ENCODE measurements around the gene TH.

TH gene

DNA sequence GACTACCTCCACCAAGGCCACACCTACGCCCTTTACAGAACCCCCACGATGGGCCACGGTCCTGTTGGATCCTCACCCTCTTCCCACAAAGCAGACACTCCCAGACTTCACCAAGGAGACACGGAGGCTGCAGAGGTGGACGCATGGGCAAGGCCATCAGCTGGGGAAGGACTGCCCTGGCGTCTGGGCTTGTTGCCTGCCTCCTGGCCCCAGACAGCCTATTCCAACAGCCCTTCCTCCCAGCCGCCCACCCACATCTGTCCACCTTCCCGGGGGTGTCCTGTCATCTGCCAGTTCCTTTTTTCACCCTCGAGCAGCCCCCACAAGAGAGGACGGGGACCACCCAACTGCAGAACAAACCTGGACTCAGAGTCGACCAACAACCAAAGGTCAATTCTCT, 28.9 kb upstream of the TH start:
- Histone ChIP-seq H2AFZ (no peak overlapping the region), H3K4me3 (ENCODE audit: low read depth, low read length) (no peak overlapping the region), H3K9ac (no peak overlapping the region), H3K27ac (no peak overlapping the region), H3K36me3 (ENCODE audit: control insufficient read depth, insufficient read depth, low read length) (no peaks in the 10 kb centered on the region), H3K27me3 (ENCODE audit: control insufficient read depth, insufficient read depth, low read length) (no peaks in the 10 kb centered on the region), H3K9me3 (ENCODE audit: control insufficient read depth, low read length) (no peaks in the 10 kb centered on the region), H3K4me1 (no peaks in the 10 kb centered on the region), H3K4me2 (ENCODE audit: low read length) (no peak overlapping the region), H3K79me2 (no peaks in the 10 kb centered on the region)
- TF ChIP-seq, protein P1, sequence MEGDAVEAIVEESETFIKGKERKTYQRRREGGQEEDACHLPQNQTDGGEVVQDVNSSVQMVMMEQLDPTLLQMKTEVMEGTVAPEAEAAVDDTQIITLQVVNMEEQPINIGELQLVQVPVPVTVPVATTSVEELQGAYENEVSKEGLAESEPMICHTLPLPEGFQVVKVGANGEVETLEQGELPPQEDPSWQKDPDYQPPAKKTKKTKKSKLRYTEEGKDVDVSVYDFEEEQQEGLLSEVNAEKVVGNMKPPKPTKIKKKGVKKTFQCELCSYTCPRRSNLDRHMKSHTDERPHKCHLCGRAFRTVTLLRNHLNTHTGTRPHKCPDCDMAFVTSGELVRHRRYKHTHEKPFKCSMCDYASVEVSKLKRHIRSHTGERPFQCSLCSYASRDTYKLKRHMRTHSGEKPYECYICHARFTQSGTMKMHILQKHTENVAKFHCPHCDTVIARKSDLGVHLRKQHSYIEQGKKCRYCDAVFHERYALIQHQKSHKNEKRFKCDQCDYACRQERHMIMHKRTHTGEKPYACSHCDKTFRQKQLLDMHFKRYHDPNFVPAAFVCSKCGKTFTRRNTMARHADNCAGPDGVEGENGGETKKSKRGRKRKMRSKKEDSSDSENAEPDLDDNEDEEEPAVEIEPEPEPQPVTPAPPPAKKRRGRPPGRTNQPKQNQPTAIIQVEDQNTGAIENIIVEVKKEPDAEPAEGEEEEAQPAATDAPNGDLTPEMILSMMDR (IDR thresholded peaks at IDR 0.05) = no peak

DNA sequence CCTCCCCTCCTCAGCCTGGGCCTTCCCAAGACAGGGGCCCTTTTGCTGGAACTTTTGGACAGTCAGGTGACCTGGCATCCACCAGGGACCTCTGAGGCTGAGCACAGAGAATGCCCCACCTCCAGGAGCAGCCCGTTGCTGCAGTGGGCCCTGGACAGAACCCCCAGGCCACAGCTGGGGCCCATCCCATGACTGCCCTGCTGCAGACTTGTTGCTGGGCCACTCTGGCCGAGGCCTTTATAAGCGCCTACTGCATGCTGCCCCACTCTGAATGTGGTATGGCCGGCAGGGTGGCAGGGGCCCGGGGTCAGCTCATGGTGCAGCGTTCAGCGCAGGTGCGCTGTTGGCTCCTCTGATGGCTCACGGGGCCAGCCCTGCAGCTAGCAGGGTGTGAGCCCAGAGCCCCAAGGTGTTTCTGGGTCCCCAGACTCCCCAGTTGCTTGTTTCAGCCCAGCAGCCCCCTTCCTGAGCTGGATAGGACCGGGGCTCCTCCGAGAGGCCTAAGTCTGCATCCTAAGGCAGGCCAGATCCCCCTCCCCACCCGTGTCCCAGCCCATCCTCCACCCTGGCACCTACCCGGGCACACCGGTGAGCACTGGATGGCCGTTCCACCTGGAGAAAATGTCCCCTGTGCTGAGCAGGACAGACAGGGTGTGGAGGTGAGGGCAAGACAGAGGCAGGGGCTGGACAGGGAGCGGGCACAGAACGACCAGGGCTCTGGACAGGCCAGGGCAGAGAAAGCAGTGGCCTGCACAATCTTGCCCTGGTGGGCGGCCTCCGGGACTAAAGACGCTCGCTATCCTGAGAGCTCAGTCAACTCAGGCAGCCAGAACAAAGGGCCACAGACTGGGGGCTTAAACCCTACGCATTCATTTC, 28.1 kb upstream of the TH start:
- TF ChIP-seq, protein P1 (IDR thresholded peaks at IDR 0.05) = no peak
- Histone ChIP-seq H3K36me3 (ENCODE audit: control insufficient read depth, insufficient read depth, low read length) (no peaks in the 10 kb centered on the region), H3K9me3 (ENCODE audit: control insufficient read depth, low read length) (no peaks in the 10 kb centered on the region), H3K4me1 (no peaks in the 10 kb centered on the region), H3K4me3 (ENCODE audit: low read depth, low read length) (no peak overlapping the region), H3K9ac (no peak overlapping the region), H2AFZ (no peak overlapping the region), H3K79me2 (no peaks in the 10 kb centered on the region), H3K27me3 (ENCODE audit: control insufficient read depth, insufficient read depth, low read length) (no peaks in the 10 kb centered on the region), H3K27ac (no peak overlapping the region), H3K4me2 (ENCODE audit: low read length) (no peak overlapping the region)

DNA sequence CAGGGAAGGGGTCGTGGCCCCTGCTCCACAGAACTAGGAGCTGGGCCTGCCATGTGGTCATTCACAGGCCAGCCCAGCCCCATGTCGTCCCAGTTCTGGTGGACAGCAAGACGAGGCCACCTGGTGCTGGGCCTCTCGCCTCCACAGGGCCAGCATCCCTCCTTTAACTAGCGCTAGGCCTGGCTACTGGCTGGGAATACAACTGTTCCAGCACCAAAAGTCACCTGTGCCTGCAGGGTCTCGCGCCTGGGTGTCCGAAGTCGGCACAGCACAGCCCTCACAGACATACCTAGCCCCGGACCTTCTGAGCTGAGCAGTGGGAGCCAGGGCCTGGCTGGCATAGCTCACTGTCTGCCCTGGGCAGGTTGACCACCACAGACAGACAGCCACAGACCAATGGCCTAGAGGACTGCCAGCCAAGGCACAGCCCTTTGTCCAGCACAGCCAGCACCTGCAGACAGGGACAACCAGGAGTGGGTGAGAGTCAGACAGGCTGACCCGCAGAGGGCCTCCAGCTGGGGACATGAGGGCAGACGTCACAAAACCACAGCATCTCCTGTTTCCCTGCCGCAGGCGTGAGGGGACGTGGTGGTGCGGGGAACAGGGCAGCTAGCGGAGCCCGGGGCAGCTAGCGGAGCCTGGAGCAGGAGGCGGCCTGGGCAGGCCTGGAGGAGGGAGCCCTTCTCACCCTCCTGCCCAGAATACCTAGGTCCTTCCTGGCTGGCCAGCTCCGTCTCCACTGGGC, 27.2 kb upstream of the TH start:
- H3K4me1 ChIP-seq = no peaks in the 10 kb centered on the region
- no peak overlapping the region for H3K9ac ChIP-seq
- H3K4me2 ChIP-seq (ENCODE audit: low read length) = no peak overlapping the region
- H3K79me2 ChIP-seq = no peaks in the 10 kb centered on the region
- no peak overlapping the region for H2AFZ ChIP-seq
- TF ChIP-seq, protein P1 (IDR thresholded peaks at IDR 0.05) = no peak
- H3K27ac ChIP-seq = no peak overlapping the region
- no peak overlapping the region for H3K4me3 ChIP-seq (ENCODE audit: low read depth, low read length)
- H3K27me3 ChIP-seq (ENCODE audit: control insufficient read depth, insufficient read depth, low read length) = no peaks in the 10 kb centered on the region
- no peaks in the 10 kb centered on the region for H3K36me3 ChIP-seq (ENCODE audit: control insufficient read depth, insufficient read depth, low read length)
- no peaks in the 10 kb centered on the region for H3K9me3 ChIP-seq (ENCODE audit: control insufficient read depth, low read length)

DNA sequence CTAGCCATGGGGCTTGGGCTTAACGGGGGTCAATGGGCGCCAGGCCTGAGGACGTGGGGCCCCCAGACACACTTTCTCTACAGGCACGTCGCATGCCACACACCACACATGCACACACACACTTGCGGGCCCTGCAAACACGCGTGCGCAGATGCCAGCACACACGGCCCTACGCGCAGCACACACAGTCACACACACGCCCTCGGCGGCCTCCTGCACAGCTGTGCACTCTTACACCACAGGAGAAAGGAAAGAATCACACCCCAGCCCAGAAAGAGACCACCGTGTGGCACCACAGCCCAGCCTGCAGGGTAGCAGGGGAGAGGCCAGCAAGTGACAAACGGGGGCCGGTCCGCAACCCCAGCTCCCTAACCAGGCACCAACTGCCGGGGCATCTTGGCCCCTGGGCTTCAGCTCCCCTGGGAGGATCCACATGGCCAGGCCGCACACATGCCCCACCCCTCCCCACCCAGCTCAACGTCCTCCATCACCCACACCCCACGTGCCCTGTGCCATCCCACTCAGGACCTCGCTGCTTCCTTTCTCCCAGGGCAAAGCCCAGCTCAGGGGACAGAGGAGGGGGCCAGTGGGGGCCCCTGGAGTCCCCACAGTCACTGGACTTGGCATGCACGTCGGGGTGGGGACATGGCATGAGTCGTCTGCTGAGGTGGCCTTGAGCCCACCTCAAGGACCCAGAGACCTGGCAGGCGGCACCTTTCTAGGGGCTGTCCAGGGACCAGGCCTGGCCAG, 26.3 kb upstream of the TH start:
- no peak overlapping the region for H3K27ac ChIP-seq
- no peaks in the 10 kb centered on the region for H3K79me2 ChIP-seq
- no peaks in the 10 kb centered on the region for H3K36me3 ChIP-seq (ENCODE audit: control insufficient read depth, insufficient read depth, low read length)
- H3K4me3 ChIP-seq (ENCODE audit: low read depth, low read length) = no peak overlapping the region
- TF ChIP-seq, protein P1 (IDR thresholded peaks at IDR 0.05) = no peak
- H2AFZ ChIP-seq = no peak overlapping the region
- no peaks in the 10 kb centered on the region for H3K27me3 ChIP-seq (ENCODE audit: control insufficient read depth, insufficient read depth, low read length)
- H3K4me1 ChIP-seq = peaks cover 5% of the 10 kb centered on the region
- H3K9me3 ChIP-seq (ENCODE audit: control insufficient read depth, low read length) = no peaks in the 10 kb centered on the region
- H3K9ac ChIP-seq = no peak overlapping the region
- H3K4me2 ChIP-seq (ENCODE audit: low read length) = no peak overlapping the region
